HL-60/S4 (cell line): Measurements from ENCODE around the gene AGO1.
"Not testable (repeated sequence)": the region's sequence is repeated elsewhere in the genome, so short reads cannot be mapped to it uniquely, and the experiment has no call there.

Experiments
- in situ Hi-C: fragments of 300-500 bp; cut with MboI; formaldehyde crosslinking; loops from 2 replicates; pipeline ENCODE4 v1.14.3; 2022; ENCODE audit warnings: low sequenced_read_pairs

AGO1 gene

GRCh38 chr1:35914717-35915116 lies 31.7 kb downstream of the AGO1 start:
- in situ Hi-C loops: no loop called here

GRCh38 chr1:35915693-35916092 lies 32.7 kb downstream of the AGO1 start:
- in situ Hi-C loops: no loop called here

- in situ Hi-C loops: no loop called here
These were observed 40.8 kb downstream of the AGO1 start for GRCh38 chr1:35923791-35924221.

GRCh38 chr1:35924838-35925237 lies 41.8 kb downstream of the AGO1 start:
- in situ Hi-C loops: no loop called here

GRCh38 chr1:35925741-35926140 lies 42.7 kb downstream of the AGO1 start:
- in situ Hi-C loops: no loop called here

GRCh38 chr1:35927472-35927871 lies 44.5 kb downstream of the AGO1 start:
- in situ Hi-C loops: no loop called here

- in situ Hi-C loops: no loop called here
These were observed 47.0 kb downstream of the AGO1 start for GRCh38 chr1:35929730-35930592.

GRCh38 chr1:35930593-35931445 lies 47.8 kb downstream of the AGO1 start, which contains the start of gene AGO3:
Gene AGO3, plus strand, starts transcription at chr1:35931105. Its CDS starts 322 bp downstream, at chr1:35931427.
- in situ Hi-C loops: no loop called here

GRCh38 chr1:35931446-35932157 lies 48.6 kb downstream of the AGO1 start:
- in situ Hi-C loops: no loop called here

GRCh38 chr1:35932158-35932636 lies 49.2 kb downstream of the AGO1 start:
- in situ Hi-C loops: no loop called here

GRCh38 chr1:35932941-35933340 lies 49.9 kb downstream of the AGO1 start:
- in situ Hi-C loops: no loop called here

- in situ Hi-C loops: no loop called here
These were observed 52.7 kb downstream of the AGO1 start for GRCh38 chr1:35935442-35936388.

- in situ Hi-C loops: no loop called here
These were observed 53.8 kb downstream of the AGO1 start for GRCh38 chr1:35936838-35937237.

GRCh38 chr1:35939484-35939883 lies 56.5 kb downstream of the AGO1 start:
- in situ Hi-C loops: no loop called here

- in situ Hi-C loops: no loop called here
These were observed 62.3 kb downstream of the AGO1 start for GRCh38 chr1:35945327-35945726.

GRCh38 chr1:35947547-35947946 lies 64.5 kb downstream of the AGO1 start:
- in situ Hi-C loops: no loop called here

GRCh38 chr1:35958558-35958957 lies 75.5 kb downstream of the AGO1 start:
- in situ Hi-C loops: no loop called here

GRCh38 chr1:35959304-35959703 lies 76.3 kb downstream of the AGO1 start:
- in situ Hi-C loops: no loop called here

- in situ Hi-C loops: no loop called here
These were observed 79.9 kb downstream of the AGO1 start for GRCh38 chr1:35962952-35963351.

- in situ Hi-C loops: not testable (repeated sequence)
These were observed 81.3 kb downstream of the AGO1 start for GRCh38 chr1:35964277-35964676.
